ENCODE measurements around the gene PALMD.

PALMD gene

GRCh38 chr1:99660496-99660895 is 14.6 kb downstream of the PALMD start:
- TF ChIP-seq POLR2A (IDR thresholded peaks at IDR 0.05; ENCODE audit: low read depth, low read length) = no peak
- no peak for DNase-seq (ENCODE audit: insufficient read length, low spot score)
- FAIRE-seq = no peak

DNA sequence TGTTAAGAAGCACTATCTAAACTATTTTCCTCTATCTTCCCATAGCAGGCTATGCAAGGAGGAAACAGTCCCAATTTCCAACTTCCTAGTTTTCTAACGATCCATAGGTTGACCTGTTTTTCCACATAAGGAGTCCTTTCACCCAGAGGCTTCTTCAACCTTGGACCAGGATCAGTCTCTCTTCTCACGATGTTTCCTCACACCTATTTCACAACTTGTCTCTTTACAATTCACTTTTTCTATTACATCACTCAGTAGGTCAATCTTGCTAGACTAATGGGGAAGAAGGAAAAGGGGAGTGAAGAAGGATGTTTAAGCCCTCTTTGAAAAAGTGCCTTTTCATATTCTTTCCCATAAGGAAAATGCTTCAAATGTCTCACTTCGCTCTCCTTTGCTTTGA is 15.9 kb downstream of the PALMD start:
- no peak for FAIRE-seq
- no peak for DNase-seq (ENCODE audit: insufficient read length, low spot score)
- TF ChIP-seq POLR2A (IDR thresholded peaks at IDR 0.05; ENCODE audit: low read depth, low read length) = no peak

GRCh38 chr1:99662539-99663080 is 16.7 kb downstream of the PALMD start:
- FAIRE-seq = no peak
- no peak for TF ChIP-seq POLR2A (IDR thresholded peaks at IDR 0.05; ENCODE audit: low read depth, low read length)
- no peak for DNase-seq (ENCODE audit: insufficient read length, low spot score)

DNA sequence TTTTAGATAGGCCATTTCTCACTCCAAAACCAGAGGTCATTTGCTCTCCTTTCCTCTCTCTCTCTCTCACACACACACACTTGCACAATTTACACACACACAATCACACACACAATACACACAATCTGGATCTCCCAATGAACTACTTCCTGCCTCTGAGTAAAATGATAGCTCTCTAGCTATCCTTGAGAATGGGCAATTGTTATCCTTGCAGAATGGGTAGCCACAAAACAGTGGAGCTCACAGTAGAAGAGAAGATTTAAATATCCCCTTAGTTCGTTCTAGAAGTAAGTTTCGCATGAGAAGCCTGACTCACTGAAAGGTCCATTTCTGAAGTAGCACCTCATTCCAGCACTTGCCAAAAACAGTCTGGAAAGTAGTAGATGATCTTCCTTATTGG is 17.6 kb downstream of the PALMD start:
- FAIRE-seq (no peak), DNase-seq (ENCODE audit: insufficient read length, low spot score) (no peak)
- TF ChIP-seq POLR2A (IDR thresholded peaks at IDR 0.05; ENCODE audit: low read depth, low read length) = no peak

- DNase-seq (ENCODE audit: insufficient read length, low spot score) (no peak), FAIRE-seq (no peak)
- TF ChIP-seq POLR2A (IDR thresholded peaks at IDR 0.05; ENCODE audit: low read depth, low read length) = no peak
Observed at GRCh38 chr1:99665212-99665611, 19.3 kb downstream of the PALMD start.

GRCh38 chr1:99669376-99669775 is 23.5 kb downstream of the PALMD start:
- TF ChIP-seq POLR2A (IDR thresholded peaks at IDR 0.05; ENCODE audit: low read depth, low read length) = no peak
- FAIRE-seq (no peak), DNase-seq (ENCODE audit: insufficient read length, low spot score) (no peak)

- no peak for TF ChIP-seq POLR2A (IDR thresholded peaks at IDR 0.05; ENCODE audit: low read depth, low read length)
- FAIRE-seq (peak; percentile 11), DNase-seq (ENCODE audit: insufficient read length, low spot score) (no peak)
Observed at GRCh38 chr1:99669821-99670220, 23.9 kb downstream of the PALMD start.

DNA sequence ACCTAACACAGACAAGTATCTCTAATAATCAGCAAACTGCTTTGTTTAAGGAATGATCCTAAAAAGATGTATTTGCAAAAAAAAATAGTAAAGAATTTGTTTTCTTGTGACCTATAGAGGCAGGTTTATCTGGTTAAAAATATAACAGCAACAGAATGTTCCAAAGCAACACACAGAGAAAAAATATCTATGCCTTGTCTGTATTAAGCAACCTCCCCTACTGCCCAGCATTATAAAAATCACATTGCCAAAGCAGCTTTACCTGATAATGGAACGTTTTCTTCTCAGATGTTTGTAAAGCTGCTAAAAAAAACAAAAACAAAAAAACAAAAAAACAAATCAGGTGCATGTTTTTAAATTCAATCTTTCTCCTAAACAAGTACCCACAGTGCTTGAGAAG is 24.7 kb downstream of the PALMD start:
- no peak for TF ChIP-seq POLR2A (IDR thresholded peaks at IDR 0.05; ENCODE audit: low read depth, low read length)
- DNase-seq (ENCODE audit: insufficient read length, low spot score) = no peak
- FAIRE-seq = no peak

- no peak for TF ChIP-seq POLR2A (IDR thresholded peaks at IDR 0.05; ENCODE audit: low read depth, low read length)
- DNase-seq (ENCODE audit: insufficient read length, low spot score) (no peak), FAIRE-seq (no peak)
Observed at GRCh38 chr1:99672038-99672437, 26.1 kb downstream of the PALMD start.

- no peak for DNase-seq (ENCODE audit: insufficient read length, low spot score)
- TF ChIP-seq POLR2A (IDR thresholded peaks at IDR 0.05; ENCODE audit: low read depth, low read length) = no peak
- FAIRE-seq = no peak
Observed at GRCh38 chr1:99672530-99673213, 26.8 kb downstream of the PALMD start.

DNA sequence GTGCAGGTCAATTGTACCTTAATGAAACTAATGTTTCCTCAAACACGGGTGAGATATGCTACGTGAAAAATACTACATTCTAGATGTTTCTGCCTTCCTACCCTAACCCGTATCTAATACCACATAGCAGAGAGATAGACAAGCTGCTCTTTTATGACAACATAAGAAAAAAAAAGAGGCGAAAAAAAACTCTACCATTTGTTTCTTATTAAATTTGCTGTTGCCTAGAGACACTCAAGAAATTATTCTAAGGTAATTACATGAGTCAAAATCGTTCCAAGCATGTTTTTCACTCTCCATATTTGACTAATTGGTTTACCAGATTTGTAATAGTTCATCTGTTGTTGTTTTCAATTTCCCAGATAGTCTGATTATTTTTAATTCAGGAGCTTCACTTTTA is 27.4 kb downstream of the PALMD start:
- FAIRE-seq = no peak
- no peak for DNase-seq (ENCODE audit: insufficient read length, low spot score)
- no peak for TF ChIP-seq POLR2A (IDR thresholded peaks at IDR 0.05; ENCODE audit: low read depth, low read length)

GRCh38 chr1:99674115-99675064 is 28.5 kb downstream of the PALMD start:
- FAIRE-seq (peak; percentile 57), DNase-seq (ENCODE audit: insufficient read length, low spot score) (no peak)
- no peak for TF ChIP-seq POLR2A (IDR thresholded peaks at IDR 0.05; ENCODE audit: low read depth, low read length)

- no peak for FAIRE-seq
- TF ChIP-seq POLR2A (IDR thresholded peaks at IDR 0.05; ENCODE audit: low read depth, low read length) = no peak
- no peak for DNase-seq (ENCODE audit: insufficient read length, low spot score)
Observed at GRCh38 chr1:99675292-99675691, 29.4 kb downstream of the PALMD start.

GRCh38 chr1:99675994-99676393 is 30.1 kb downstream of the PALMD start:
- TF ChIP-seq POLR2A (IDR thresholded peaks at IDR 0.05; ENCODE audit: low read depth, low read length) = no peak
- DNase-seq (ENCODE audit: insufficient read length, low spot score) (no peak), FAIRE-seq (peak; percentile 20)

All from H54 (cell line).